ENCODE results near the gene BCL2L15. TPM values are rescaled to one million over a fixed set of nuclear protein-coding genes. Genes with fewer than 3 reads are reported as not detected.

Gene BCL2L15
- total RNA-seq, 1 experiment from 2014 or later = 0.10 TPM

DNA sequence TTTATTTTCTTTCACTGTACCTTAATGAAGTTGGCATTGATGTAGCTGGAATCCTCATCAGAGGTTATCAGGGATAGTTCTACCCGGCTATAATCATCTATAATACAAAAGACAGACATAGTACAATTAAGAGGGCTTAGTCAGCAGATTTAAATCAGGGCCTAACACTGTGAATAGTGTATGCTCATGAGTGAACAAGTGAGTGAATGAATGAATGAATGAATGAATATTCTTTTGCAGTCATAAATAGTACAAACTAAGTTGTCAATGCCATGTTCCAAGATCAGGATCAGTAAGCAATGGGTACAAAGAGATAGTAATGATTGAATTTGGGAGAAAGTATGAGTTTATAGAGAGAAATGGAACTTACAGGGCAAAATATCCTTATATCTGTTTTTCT, 28.4 kb downstream of the BCL2L15 start:
- CTCF ChIA-PET = no interaction called here
- no peaks in the 10 kb centered on the region for H3K36me3 ChIP-seq (ENCODE audit: control insufficient read depth, insufficient read depth, low read length)
- intact Hi-C loops (cut with micrococcal nuclease; ENCODE audit: unreplicated experiment) (no loop called here), in situ Hi-C loops (cut with HindIII; ENCODE audit: low pct_unique_long_range_greater_than_20kb, low sequenced_read_pairs) (no loop called here)
- no peak for DNase-seq (ENCODE audit: low read depth, low spot score)
- H3K4me3 ChIP-seq (ENCODE audit: low read depth in 2 of 2, low read length in 2 of 2) = no peak overlapping the region
- no peaks in the 10 kb centered on the region for H3K27me3 ChIP-seq (ENCODE audit: control insufficient read depth, insufficient read depth, low read length)
- H3K4me1 ChIP-seq (ENCODE audit: control insufficient read depth, insufficient read depth, low read length) = no peaks in the 10 kb centered on the region
- TF ChIP-seq TCF7L2 (IDR thresholded peaks at IDR 0.05; ENCODE audit: low read depth, low read length) (no peak), SIN3A (IDR thresholded peaks at IDR 0.05; ENCODE audit: borderline replicate concordance, insufficient read depth, low read depth, low read length) (no peak), POLR2AphosphoS5 (IDR thresholded peaks at IDR 0.05; ENCODE audit: low read depth, low read length) (no peak)
- TF ChIP-seq, protein P1, sequence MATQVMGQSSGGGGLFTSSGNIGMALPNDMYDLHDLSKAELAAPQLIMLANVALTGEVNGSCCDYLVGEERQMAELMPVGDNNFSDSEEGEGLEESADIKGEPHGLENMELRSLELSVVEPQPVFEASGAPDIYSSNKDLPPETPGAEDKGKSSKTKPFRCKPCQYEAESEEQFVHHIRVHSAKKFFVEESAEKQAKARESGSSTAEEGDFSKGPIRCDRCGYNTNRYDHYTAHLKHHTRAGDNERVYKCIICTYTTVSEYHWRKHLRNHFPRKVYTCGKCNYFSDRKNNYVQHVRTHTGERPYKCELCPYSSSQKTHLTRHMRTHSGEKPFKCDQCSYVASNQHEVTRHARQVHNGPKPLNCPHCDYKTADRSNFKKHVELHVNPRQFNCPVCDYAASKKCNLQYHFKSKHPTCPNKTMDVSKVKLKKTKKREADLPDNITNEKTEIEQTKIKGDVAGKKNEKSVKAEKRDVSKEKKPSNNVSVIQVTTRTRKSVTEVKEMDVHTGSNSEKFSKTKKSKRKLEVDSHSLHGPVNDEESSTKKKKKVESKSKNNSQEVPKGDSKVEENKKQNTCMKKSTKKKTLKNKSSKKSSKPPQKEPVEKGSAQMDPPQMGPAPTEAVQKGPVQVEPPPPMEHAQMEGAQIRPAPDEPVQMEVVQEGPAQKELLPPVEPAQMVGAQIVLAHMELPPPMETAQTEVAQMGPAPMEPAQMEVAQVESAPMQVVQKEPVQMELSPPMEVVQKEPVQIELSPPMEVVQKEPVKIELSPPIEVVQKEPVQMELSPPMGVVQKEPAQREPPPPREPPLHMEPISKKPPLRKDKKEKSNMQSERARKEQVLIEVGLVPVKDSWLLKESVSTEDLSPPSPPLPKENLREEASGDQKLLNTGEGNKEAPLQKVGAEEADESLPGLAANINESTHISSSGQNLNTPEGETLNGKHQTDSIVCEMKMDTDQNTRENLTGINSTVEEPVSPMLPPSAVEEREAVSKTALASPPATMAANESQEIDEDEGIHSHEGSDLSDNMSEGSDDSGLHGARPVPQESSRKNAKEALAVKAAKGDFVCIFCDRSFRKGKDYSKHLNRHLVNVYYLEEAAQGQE (IDR thresholded peaks at IDR 0.05; ENCODE audit: insufficient read depth in 1 of 2, low read depth in 2 of 2, low read length in 1 of 2) = no peak
- TF ChIP-seq, protein P2, sequence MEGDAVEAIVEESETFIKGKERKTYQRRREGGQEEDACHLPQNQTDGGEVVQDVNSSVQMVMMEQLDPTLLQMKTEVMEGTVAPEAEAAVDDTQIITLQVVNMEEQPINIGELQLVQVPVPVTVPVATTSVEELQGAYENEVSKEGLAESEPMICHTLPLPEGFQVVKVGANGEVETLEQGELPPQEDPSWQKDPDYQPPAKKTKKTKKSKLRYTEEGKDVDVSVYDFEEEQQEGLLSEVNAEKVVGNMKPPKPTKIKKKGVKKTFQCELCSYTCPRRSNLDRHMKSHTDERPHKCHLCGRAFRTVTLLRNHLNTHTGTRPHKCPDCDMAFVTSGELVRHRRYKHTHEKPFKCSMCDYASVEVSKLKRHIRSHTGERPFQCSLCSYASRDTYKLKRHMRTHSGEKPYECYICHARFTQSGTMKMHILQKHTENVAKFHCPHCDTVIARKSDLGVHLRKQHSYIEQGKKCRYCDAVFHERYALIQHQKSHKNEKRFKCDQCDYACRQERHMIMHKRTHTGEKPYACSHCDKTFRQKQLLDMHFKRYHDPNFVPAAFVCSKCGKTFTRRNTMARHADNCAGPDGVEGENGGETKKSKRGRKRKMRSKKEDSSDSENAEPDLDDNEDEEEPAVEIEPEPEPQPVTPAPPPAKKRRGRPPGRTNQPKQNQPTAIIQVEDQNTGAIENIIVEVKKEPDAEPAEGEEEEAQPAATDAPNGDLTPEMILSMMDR (IDR thresholded peaks at IDR 0.05) = no peak
- POLR2A ChIA-PET = no interaction called here
- H3K9me3 ChIP-seq (ENCODE audit: control insufficient read depth, insufficient read depth, low read depth, low read length) = no peaks in the 10 kb centered on the region
- no peak overlapping the region for H3K27ac ChIP-seq (ENCODE audit: low read length)
- no peak for ATAC-seq
- no TSS peak for BruUV-seq (replicated peaks)

DNA sequence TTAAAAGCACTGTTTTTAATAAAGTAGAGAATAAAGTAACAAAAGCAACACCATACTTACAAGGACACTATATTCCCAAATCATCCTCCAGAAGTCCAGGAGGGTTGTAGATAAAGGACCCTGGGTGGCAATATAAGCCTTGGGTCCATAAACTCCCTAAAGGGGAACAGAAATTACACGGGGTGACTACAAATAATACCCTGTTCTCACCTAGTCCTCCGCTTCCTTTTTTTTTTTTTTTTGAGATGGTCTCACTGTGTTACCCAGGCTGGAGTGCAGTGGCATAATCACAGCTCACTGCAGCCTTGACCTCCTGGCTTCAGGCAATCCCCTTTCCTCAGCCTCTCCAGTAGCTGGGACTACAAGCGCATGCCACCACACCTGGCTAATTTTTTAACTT, 29.0 kb downstream of the BCL2L15 start:
- BruUV-seq (replicated peaks) = no TSS peak
- Histone ChIP-seq H3K27me3 (ENCODE audit: control insufficient read depth, insufficient read depth, low read length) (no peaks in the 10 kb centered on the region), H3K4me1 (ENCODE audit: control insufficient read depth, insufficient read depth, low read length) (no peaks in the 10 kb centered on the region), H3K36me3 (ENCODE audit: control insufficient read depth, insufficient read depth, low read length) (no peaks in the 10 kb centered on the region), H3K4me3 (ENCODE audit: low read depth in 2 of 2, low read length in 2 of 2) (no peak overlapping the region), H3K27ac (ENCODE audit: low read length) (no peak overlapping the region), H3K9me3 (ENCODE audit: control insufficient read depth, insufficient read depth, low read depth, low read length) (no peaks in the 10 kb centered on the region)
- ATAC-seq = no peak
- no peak for TF ChIP-seq TCF7L2 (IDR thresholded peaks at IDR 0.05; ENCODE audit: low read depth, low read length)
- TF ChIP-seq, protein P1 (IDR thresholded peaks at IDR 0.05; ENCODE audit: insufficient read depth in 1 of 2, low read depth in 2 of 2, low read length in 1 of 2) = no peak
- no peak for TF ChIP-seq POLR2AphosphoS5 (IDR thresholded peaks at IDR 0.05; ENCODE audit: low read depth, low read length)
- TF ChIP-seq, protein P2 (IDR thresholded peaks at IDR 0.05) = no peak
- TF ChIP-seq SIN3A (IDR thresholded peaks at IDR 0.05; ENCODE audit: borderline replicate concordance, insufficient read depth, low read depth, low read length) = no peak
- intact Hi-C loops (cut with micrococcal nuclease; ENCODE audit: unreplicated experiment) (no loop called here), in situ Hi-C loops (cut with HindIII; ENCODE audit: low pct_unique_long_range_greater_than_20kb, low sequenced_read_pairs) (no loop called here)
- ChIA-PET CTCF (no interaction called here), POLR2A (no interaction called here)
- no peak for DNase-seq (ENCODE audit: low read depth, low spot score)

Data from Panc1 (cell line).